Frontal cortex (tissue), 4 donors: ENCODE results near the gene PUS3. TPM values are rescaled to one million over a fixed set of nuclear protein-coding genes. Genes with fewer than 3 reads are reported as not detected.
"Not testable (repeated sequence)": the region's sequence is repeated elsewhere in the genome, so short reads cannot be mapped to it uniquely, and the experiment has no call there.

Experiments
- DNase-seq, 2 donors: peaks; one replicate each; pipeline ENCODE4 v3.0.0; 2012; ENCODE audit warnings: low spot score in 2 of 2
- FAIRE-seq: peaks from 2 replicates; lab custom pipeline; 2012; peaks lifted over from hg19 to GRCh38; lab: Jason Lieb, UNC
- total RNA-seq: library from RNA; depleted of rRNA; stranded (reverse); fragments of >200 nt; gene quantifications from one replicate; pipeline ENCODE4 v1.2.3, GENCODE V29; 2014
- donor health status: control.
- donor health status: control.
- donor health status: control.

The PUS3 gene
- total RNA-seq, 1 donor from 2014 or later, result 14.3 TPM

DNA sequence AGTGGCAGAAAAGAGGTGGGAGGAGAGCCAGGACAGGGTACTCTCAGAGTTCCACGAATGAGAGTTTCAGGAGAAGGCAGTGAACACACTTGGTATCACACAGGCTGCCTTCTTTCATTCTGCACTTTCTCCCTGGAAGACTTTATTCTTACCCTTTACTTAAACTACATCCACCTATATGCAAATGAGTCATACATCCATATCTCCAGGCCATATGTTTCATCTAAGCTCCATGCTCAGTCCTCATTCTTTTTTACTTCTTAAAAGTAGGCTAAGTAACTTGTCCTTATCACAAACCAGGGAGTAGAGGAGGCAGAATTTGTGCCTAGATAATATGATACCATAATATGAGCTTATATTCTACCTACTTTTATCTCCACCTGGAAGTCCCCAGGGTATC, 21.7 kb downstream of the PUS3 start:
- FAIRE-seq (no peak), DNase-seq (no peak)

DNA sequence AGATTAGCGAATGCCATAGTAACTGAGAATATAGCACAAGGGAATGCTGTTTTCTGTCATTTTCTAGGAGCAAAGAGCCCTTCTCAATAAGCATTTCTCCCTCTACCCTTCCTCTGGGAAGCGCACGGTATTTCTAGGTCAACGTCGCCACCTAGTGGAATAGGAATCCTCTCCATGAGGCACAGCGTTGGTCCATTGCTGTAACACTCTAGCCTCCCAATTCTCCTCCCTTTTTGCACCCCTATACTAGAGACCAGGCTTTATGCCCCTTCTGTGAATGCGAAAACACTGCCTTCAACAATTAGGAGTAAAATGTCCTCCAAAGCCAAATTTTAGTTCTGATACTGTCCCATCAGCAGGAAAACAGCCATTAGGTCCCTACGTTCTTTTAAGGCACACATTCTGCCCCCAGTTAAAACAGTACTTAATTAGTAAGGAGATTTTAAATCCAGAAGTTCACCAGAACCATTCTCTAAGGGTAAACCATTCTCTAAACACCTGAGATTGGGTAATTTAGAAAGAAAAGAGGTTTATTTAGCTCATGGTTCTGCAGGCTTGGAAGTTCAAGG, 28.4 kb downstream of the PUS3 start:
- no peak for FAIRE-seq
- peak; percentile 29 to 51 for DNase-seq

DNA sequence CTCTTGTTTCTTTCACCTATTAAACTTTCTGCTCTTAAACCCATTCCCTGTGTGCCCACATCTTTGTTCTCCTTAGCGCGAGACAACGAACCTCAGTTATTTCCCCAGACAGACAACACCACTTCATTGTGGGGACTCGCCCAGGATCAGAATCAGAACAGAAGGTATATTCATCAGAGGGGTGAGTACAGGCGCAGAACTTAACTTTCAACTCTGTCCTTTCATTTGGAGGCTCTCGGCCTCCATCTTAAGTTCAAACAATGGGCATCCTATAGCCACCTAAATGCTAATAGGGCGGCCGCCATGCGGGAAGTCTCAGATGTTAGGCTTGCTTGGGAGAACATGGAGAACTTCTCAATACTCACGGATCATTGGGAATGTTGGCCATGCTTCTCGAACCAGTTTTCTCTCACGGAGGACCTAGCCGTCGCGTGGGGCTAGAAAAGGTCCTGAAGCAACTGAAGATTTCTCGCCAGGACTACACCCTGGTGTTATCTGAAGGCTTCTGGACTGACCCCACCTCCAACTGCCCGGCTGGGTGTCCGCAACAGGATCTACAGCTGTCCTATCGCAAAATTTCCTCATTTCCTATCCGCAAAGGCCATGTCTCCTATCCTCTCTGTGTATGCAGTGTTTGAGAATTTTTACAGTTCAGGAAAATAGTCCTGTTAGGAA, 29.0 kb downstream of the PUS3 start:
- DNase-seq (no peak), FAIRE-seq (no peak)

GRCh38 chr11:125872138-125872491, 30.9 kb downstream of the PUS3 start:
- FAIRE-seq (no peak), DNase-seq (no peak)

DNA sequence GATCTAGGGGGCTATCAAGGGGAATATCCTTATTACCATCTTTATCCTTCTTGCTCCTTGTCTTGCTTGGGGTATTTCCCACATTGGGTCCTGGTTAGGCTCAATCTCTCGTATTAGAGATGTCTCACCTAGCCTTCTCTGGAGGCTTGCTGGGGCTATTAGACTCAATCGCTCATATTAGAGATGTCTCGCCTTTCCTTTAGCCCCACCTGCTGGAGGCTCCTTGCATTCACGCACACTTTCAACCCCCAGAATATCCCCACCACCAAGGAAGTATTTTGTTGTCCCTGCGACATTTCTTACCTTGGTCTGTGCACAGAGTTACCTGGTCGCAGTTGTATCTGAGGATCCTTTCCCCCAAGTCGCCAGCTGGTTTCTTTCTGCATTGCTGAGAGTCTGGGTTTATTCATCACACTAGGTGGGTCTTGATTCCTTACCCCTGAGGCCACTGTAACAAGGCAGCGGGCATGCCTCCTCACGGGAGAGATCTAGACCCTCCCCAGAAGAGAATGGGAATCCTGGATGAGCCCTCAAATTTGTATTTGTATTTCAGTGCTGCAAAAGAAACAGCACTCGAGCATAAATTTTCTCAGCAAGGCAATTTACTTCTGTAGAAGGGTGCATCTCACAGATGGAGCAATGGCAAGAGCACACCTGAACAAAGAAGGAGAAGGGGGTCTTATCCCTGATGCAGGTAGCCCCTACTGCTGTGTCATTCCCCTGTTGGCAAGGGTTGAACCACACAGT, 31.4 kb downstream of the PUS3 start:
- peak in 1 of 2 donors; percentile 26 for DNase-seq
- FAIRE-seq, result no peak

DNA sequence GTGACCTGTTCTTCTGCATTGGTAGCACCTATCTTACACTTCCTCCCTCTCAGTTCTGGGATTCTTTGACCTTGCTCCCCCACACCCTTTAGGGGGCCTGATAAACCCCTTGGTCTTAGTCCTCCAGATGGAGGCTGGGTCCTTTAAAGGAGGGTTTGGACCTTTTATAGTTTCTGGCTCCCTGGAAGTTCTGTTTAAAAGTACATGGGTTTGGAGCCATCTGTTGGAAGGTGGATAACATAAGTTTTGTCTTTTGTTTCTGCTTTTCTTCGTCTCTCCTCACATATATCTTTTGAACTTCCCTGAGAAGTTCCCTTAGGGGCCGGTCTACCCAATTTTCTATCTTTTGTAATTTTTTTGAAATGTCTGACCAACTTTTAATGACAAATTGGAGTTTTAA, 33.5 kb downstream of the PUS3 start:
- no peak for FAIRE-seq
- no peak for DNase-seq

GRCh38 chr11:125865354-125865753, 37.7 kb downstream of the PUS3 start:
- not testable (repeated sequence) for DNase-seq, FAIRE-seq

GRCh38 chr11:125862786-125863185, 40.2 kb downstream of the PUS3 start:
- DNase-seq, FAIRE-seq: not testable (repeated sequence)

GRCh38 chr11:125857670-125858069, 45.3 kb downstream of the PUS3 start:
- not testable (repeated sequence) for DNase-seq, FAIRE-seq

DNA sequence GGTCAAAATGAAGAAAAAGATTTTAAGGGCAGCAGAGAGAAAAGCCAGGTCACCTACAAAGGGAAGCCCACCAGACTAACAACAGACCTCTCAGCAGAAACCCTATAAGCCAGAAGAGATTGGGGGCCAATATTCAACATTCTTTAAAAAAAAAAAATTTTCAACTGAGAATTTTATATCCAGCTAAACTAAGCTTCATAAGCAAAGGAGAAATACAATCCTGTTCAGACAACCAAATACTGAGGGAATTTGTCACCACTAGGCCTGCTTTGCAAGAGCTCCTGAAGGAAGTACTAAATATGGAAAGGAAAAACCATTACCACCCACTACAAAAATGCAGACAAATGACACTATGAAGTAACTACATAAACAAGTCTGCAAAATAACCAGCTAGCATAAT, 56.8 kb downstream of the PUS3 start:
- no peak for FAIRE-seq

More for the DNA sequence above, 56.8 kb downstream of the PUS3 start:
- no peak for DNase-seq

Other genes starting within 250 kb of the PUS3 start
- gene ACRV1, start 222.4 kb downstream of the PUS3 start, total RNA-seq, result 0.82 TPM
- not detected for gene PATE1, start 156.9 kb downstream of the PUS3 start, total RNA-seq
- 0.82 TPM for gene PATE2, start 124.4 kb downstream of the PUS3 start, total RNA-seq
- gene PATE3, start 115.1 kb downstream of the PUS3 start, total RNA-seq, result not detected
- not detected for gene PATE4, start 69.9 kb downstream of the PUS3 start, total RNA-seq
- gene HYLS1, start 15.5 kb downstream of the PUS3 start, total RNA-seq, result 13.9 TPM
- gene DDX25, start 1.3 kb upstream of the PUS3 start, total RNA-seq, result 18.8 TPM
- gene VSIG10L2, start 42.8 kb upstream of the PUS3 start, total RNA-seq, result not detected
- 32.6 TPM for gene CDON, start 159.7 kb upstream of the PUS3 start, total RNA-seq